ENCODE data around the gene CACHD1. TPM values are rescaled to one million over a fixed set of nuclear protein-coding genes. Genes with fewer than 3 reads are reported as not detected.

CACHD1 gene
- total and polyA plus RNA-seq, 2 of the 4 experiments (the other 2 are of a cell fraction), result 2.9 to 5.9 TPM

GRCh38 chr1:64550946-64551605 is 81.1 kb downstream of the CACHD1 start:
- Histone ChIP-seq H3K79me1 (ENCODE audit: low read depth in 1 of 2, low read length in 2 of 2) (no peaks in the 10 kb centered on the region), H3K9me3 (ENCODE audit: control insufficient read depth, insufficient read depth, low read length) (no peaks in the 10 kb centered on the region), H3K27ac (ENCODE audit: insufficient read depth, low read length) (no peak overlapping the region), H2BK5ac (ENCODE audit: low read depth, low read length, poor library complexity, severe bottlenecking) (no peak overlapping the region), H4K8ac (ENCODE audit: low read depth in 2 of 2, low read length in 2 of 2) (no peak overlapping the region), H3K9me1 (ENCODE audit: insufficient read depth, low read length) (0 out of 2 replicates have a peak, but pooled peaks cover 3% of the 10 kb centered on the region), H4K91ac (ENCODE audit: insufficient read depth, low read depth, low read length) (no peak overlapping the region), H2BK15ac (ENCODE audit: low read depth, low read length) (no peak overlapping the region), H4K5ac (ENCODE audit: low read depth, low read length) (no peak overlapping the region), H3K18ac (ENCODE audit: low read depth, low read length) (no peak overlapping the region), H2BK120ac (ENCODE audit: low read depth, low read length) (no peak overlapping the region), H3K56ac (ENCODE audit: extremely low read depth, insufficient read depth, low read length) (no peak overlapping the region), H2BK20ac (ENCODE audit: low read depth, low read length) (no peak overlapping the region), H3K9ac (ENCODE audit: low read depth, low read length) (no peak overlapping the region), H3K4me3 (ENCODE audit: insufficient read depth, low read depth, low read length) (no peak overlapping the region), H3K27me3 (ENCODE audit: control insufficient read depth, insufficient read depth, low read length) (no peaks in the 10 kb centered on the region), H3K36me3 (ENCODE audit: control insufficient read depth, insufficient read depth, low read length) (no peaks in the 10 kb centered on the region), H3K4me1 (ENCODE audit: control insufficient read depth, insufficient read depth, low read length) (no peaks in the 10 kb centered on the region), H3K23ac (ENCODE audit: low read depth, low read length) (no peak overlapping the region), H4K20me1 (ENCODE audit: insufficient read depth, low read length) (no peaks in the 10 kb centered on the region), H3K14ac (replicated peaks; ENCODE audit: low read depth, low read length) (no peak overlapping the region), H3K4me2 (ENCODE audit: low read depth, low read length) (no peak overlapping the region), H2AK5ac (ENCODE audit: low read depth, low read length) (no peak overlapping the region), H3K4ac (ENCODE audit: low read depth, low read length) (no peak overlapping the region), H2AK9ac (replicated peaks; ENCODE audit: low read depth, low read length, poor library complexity) (no peak overlapping the region), H2AFZ (replicated peaks; ENCODE audit: low read length, poor library complexity) (no peak overlapping the region)
- in situ Hi-C loops (cut with MboI; ENCODE audit: low sequenced_read_pairs) (no loop called here), intact Hi-C loops (cut with micrococcal nuclease) (no loop called here), dilution Hi-C loops (cut with HindIII; ENCODE audit: low sequenced_read_pairs, unreplicated experiment) (no loop called here)
- BruUV-seq (replicated peaks), result no TSS peak
- TF ChIP-seq USF2 (IDR thresholded peaks at IDR 0.05; ENCODE audit: low read depth, low read length) (no peak), CHD1 (IDR thresholded peaks at IDR 0.05; ENCODE audit: low read depth, low read length) (no peak), MAZ (IDR thresholded peaks at IDR 0.05; ENCODE audit: borderline replicate concordance, low read depth, low read length) (no peak), SMC3 (IDR thresholded peaks at IDR 0.05; ENCODE audit: low read depth, low read length) (no peak), MAFK (IDR thresholded peaks at IDR 0.05; ENCODE audit: low read depth, low read length) (no peak), NFE2L2 (IDR thresholded peaks at IDR 0.05; ENCODE audit: low read depth, low read length) (no peak), FOS (IDR thresholded peaks at IDR 0.05; ENCODE audit: low read depth, low read length) (no peak), RFX5 (IDR thresholded peaks at IDR 0.05; ENCODE audit: low read depth, low read length) (no peak), CTCF (conservative IDR thresholded peaks at IDR 0.05; ENCODE audit: low read depth, low read length) (no peak), BHLHE40 (IDR thresholded peaks at IDR 0.05; ENCODE audit: low read depth, low read length) (no peak)
- DNase-seq (no peak), ATAC-seq (ENCODE audit: low read depth) (no peak)
- ChIA-PET POLR2A (ENCODE audit: unreplicated experiment) (no interaction called here), CTCF (interaction anchor here (1.0 kb wide), 1 partner anchor 9 kb away, joined by 4 read pairs; no protein-coding TSS in a partner anchor)
- no CpG with 5 or more reads among the region's 4 CpGs for WGBS, 2 experiments (ENCODE audit: extremely low coverage in 2 of 2, insufficient read length in 1 of 2)
